HG02938 (cell line): ENCODE data around the gene FAM110A.
"Not testable (repeated sequence)": the region's sequence is repeated elsewhere in the genome, so short reads cannot be mapped to it uniquely, and the experiment has no call there.

Experiments used
- ATAC-seq: cut with Tn5 transposase; IDR thresholded peaks from one replicate; pipeline ENCODE4 v1.9.1; 2021; ENCODE audit warnings: mild to moderate bottlenecking, moderate library complexity; ENCODE audit not compliant: unreplicated experiment

The FAM110A gene

GRCh38 chr20:841568-842546 lies 8.3 kb downstream of the FAM110A start:
- no peak for ATAC-seq

GRCh38 chr20:842547-842940 lies 9.0 kb downstream of the FAM110A start:
- ATAC-seq = no peak

GRCh38 chr20:843912-844311 lies 10.4 kb downstream of the FAM110A start:
- no peak for ATAC-seq

GRCh38 chr20:844473-845225 lies 11.1 kb downstream of the FAM110A start:
- peak; percentile 92 for ATAC-seq

GRCh38 chr20:845226-845868 lies 11.8 kb downstream of the FAM110A start:
- no peak for ATAC-seq

GRCh38 chr20:845941-846893 lies 12.7 kb downstream of the FAM110A start:
- ATAC-seq = no peak

- ATAC-seq = no peak
Observed at GRCh38 chr20:846894-847278, 13.4 kb downstream of the FAM110A start.

- ATAC-seq = no peak
Observed at GRCh38 chr20:848193-848592, 14.7 kb downstream of the FAM110A start.

GRCh38 chr20:848731-849130 lies 15.2 kb downstream of the FAM110A start:
- ATAC-seq = not testable (repeated sequence)

GRCh38 chr20:853406-853996 lies 20.0 kb downstream of the FAM110A start:
- no peak for ATAC-seq

- ATAC-seq = no peak
Observed at GRCh38 chr20:854601-855000, 21.1 kb downstream of the FAM110A start.

- ATAC-seq = no peak
Observed at GRCh38 chr20:855466-856360, 22.2 kb downstream of the FAM110A start.

- no peak for ATAC-seq
Observed at GRCh38 chr20:856361-856775, 22.9 kb downstream of the FAM110A start.

GRCh38 chr20:858011-858410 lies 24.5 kb downstream of the FAM110A start:
- no peak for ATAC-seq

GRCh38 chr20:859751-860231 lies 26.3 kb downstream of the FAM110A start:
- no peak for ATAC-seq

GRCh38 chr20:860891-861290 lies 27.4 kb downstream of the FAM110A start:
- no peak for ATAC-seq

GRCh38 chr20:865440-865839 lies 31.9 kb downstream of the FAM110A start:
- no peak for ATAC-seq

- ATAC-seq = no peak
Observed at GRCh38 chr20:868279-868678, 34.8 kb downstream of the FAM110A start.

- no peak for ATAC-seq
Observed at GRCh38 chr20:869606-870005, 36.1 kb downstream of the FAM110A start.
